T-cell (primary cell): Measurements from ENCODE around the gene P2RX1. TPM values are rescaled to one million over a fixed set of nuclear protein-coding genes. Genes with fewer than 3 reads are reported as not detected.

ENCODE experiments used
- ATAC-seq, 4 experiments: fragments of 200-7000 bp in 3 of 4; fragments of 150-1000 bp in 1 of 4; cut with Tn5 transposase; replicated peaks in 1 of 4; 1 replicate in 3 of 4; 2 replicates in 1 of 4; pipeline ENCODE4 v1.10.0; 2021; ENCODE audit warnings: moderate library complexity in 3 of 4, mild to moderate bottlenecking in 2 of 4, moderate number of reproducible peaks in 1 of 4
- CTCF ChIA-PET, 2 donors: fragments of 300-600 bp; sonication (Branson Sonifier 250); formaldehyde crosslinking; loops; one replicate each; lab custom pipeline; 2022; ENCODE audit warnings: antibody characterized with exemption in 2 of 2; lab: Charles Lee
- POLR2A ChIA-PET, 2 donors: fragments of 300-600 bp; sonication (Branson Sonifier 250); formaldehyde crosslinking; loops; one replicate each; lab custom pipeline; 2022; ENCODE audit warnings: antibody characterized with exemption in 2 of 2; lab: Charles Lee
- DNase-seq, 35 experiments: peaks; one replicate each; pipeline versions ENCODE4 v3.0.0 to v3.0.0-alpha.2; 2013 to 2023
- H3K27ac ChIP-seq: one replicate; pipeline ENCODE4 v1.5.1; 2013; ENCODE audit warnings: low read length
- H3K27me3 ChIP-seq, 2 experiments: replicated peaks in 1 of 2; 1 replicate in 1 of 2; 2 replicates in 1 of 2; pipeline versions ENCODE4 v1.6.1 to v1.7.0; 2013; ENCODE audit warnings: low read length in 1 of 2, mixed read lengths in 1 of 2; ENCODE audit not compliant: control insufficient read depth in 2 of 2, insufficient read depth in 2 of 2; ENCODE audit errors: extremely low read depth in 1 of 2
- H3K36me3 ChIP-seq, 2 donors: 1 replicate in 1 of 2; 2 replicates in 1 of 2; pipeline versions ENCODE4 v1.6.1 to v1.7.0; 2013; ENCODE audit warnings: low read length in 1 of 2; ENCODE audit not compliant: control insufficient read depth in 2 of 2, insufficient read depth in 1 of 2; ENCODE audit errors: extremely low read depth in 1 of 2
- H3K4me1 ChIP-seq, 2 experiments: 1 replicate in 1 of 2; 2 replicates in 1 of 2; pipeline versions ENCODE4 v1.6.1 to v1.7.0; 2013; ENCODE audit warnings: low read length in 2 of 2, mixed read lengths in 1 of 2; ENCODE audit not compliant: insufficient read depth in 2 of 2, control insufficient read depth in 1 of 2; ENCODE audit errors: extremely low read depth in 1 of 2
- H3K4me3 ChIP-seq, 2 donors: 1 replicate in 1 of 2; 2 replicates in 1 of 2; pipeline versions ENCODE4 v1.5.1 to v1.7.0; 2013; ENCODE audit warnings: mild to moderate bottlenecking in 2 of 2, low read length in 1 of 2, moderate library complexity in 1 of 2; ENCODE audit not compliant: control insufficient read depth in 1 of 2; ENCODE audit errors: extremely low read depth in 1 of 2
- H3K9me3 ChIP-seq: 2 replicates; pipeline ENCODE4 v1.7.0; 2013
- H3K27ac Mint-ChIP-seq, 2 donors: one replicate each; pipeline ENCODE4 v1.8.0; 2020 to 2021; ENCODE audit warnings: mild to moderate bottlenecking in 2 of 2, mixed read lengths in 2 of 2
- H3K27me3 Mint-ChIP-seq, 2 donors: one replicate each; pipeline ENCODE4 v1.8.0; 2021 to 2022; ENCODE audit warnings: mixed read lengths in 2 of 2
- H3K36me3 Mint-ChIP-seq: one replicate; pipeline ENCODE4 v1.8.0; 2021; ENCODE audit warnings: mixed read lengths
- H3K4me1 Mint-ChIP-seq, 3 donors: one replicate each; pipeline ENCODE4 v1.8.0; 2020 to 2022; ENCODE audit warnings: mixed read lengths in 3 of 3, mild to moderate bottlenecking in 1 of 3
- H3K4me3 Mint-ChIP-seq, 3 donors: one replicate each; pipeline ENCODE4 v1.8.0; 2020 to 2022; ENCODE audit warnings: mild to moderate bottlenecking in 3 of 3, mixed read lengths in 3 of 3, moderate library complexity in 3 of 3
- H3K9me3 Mint-ChIP-seq, 3 donors: one replicate each; pipeline ENCODE4 v1.8.0; 2020 to 2022; ENCODE audit warnings: mixed read lengths in 3 of 3
- whole genome bisulfite sequencing: methylation state at CpG from one replicate; pipeline ENCODE4 v1.1.5; 2013; ENCODE audit warnings: missing lambda C conversion rate; ENCODE audit not compliant: insufficient coverage; 5-methylcytosine and 5-hydroxymethylcytosine counted together
- total RNA-seq, 35 experiments: library from RNA in 6 of 35; stranded (reverse) in 6 of 35; fragments of 120-200 nt in 1 of 35; gene quantifications; one replicate each; pipeline versions ENCODE4 v1.2.1 to v1.2.4 and lab custom pipeline; 2013 to 2026

The P2RX1 gene
- total RNA-seq, 5 donors from 2014 or later (not counting 1 experiment from before 2014, with no cell fraction given), result 0.95 to 3.3 (median 1.2) TPM

DNA sequence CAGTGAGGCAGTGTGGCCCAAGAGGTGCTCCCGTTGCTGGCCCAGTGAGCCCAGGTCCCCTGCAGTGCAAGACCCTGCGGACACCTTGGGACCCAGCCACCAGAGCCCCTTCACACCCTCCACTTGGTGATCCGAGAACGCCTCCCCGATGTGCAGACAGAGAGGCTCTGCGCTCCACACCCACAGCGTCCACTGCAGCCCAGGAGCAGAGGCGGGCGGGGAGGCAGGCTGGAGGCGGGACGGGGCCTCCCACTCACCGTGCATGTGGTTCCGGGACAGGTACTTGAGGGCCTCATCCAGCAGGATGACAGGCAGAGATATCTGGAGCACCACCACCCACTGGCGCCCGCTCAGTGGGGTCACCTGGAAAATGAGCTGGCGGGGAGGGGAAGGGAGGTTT is 12.1 kb upstream of the P2RX1 start:
- H3K4me1 Mint-ChIP-seq, result no peaks in the 10 kb centered on the region
- H3K4me1 ChIP-seq, result no peaks in the 10 kb centered on the region
- WGBS, result 98% methylated on average over 9 of the region's 16 CpGs
- ATAC-seq (no peak), DNase-seq (no peak)
- POLR2A ChIA-PET, result interaction anchor here in 1 of 2 donors (0.5 kb wide), 1 partner anchor 12 kb away, joined by 3 read pairs; no protein-coding TSS in a partner anchor
- peaks cover 33 to 65% of the 10 kb centered on the region in 2 donors for H3K36me3 ChIP-seq
- no peak overlapping the region for H3K27ac Mint-ChIP-seq
- CTCF ChIA-PET, result no interaction called here
- no peak overlapping the region for H3K4me3 ChIP-seq
- H3K4me3 Mint-ChIP-seq, result no peak overlapping the region
- no peaks in the 10 kb centered on the region for H3K9me3 ChIP-seq
- H3K9me3 Mint-ChIP-seq, result no peaks in the 10 kb centered on the region
- no peaks in the 10 kb centered on the region for H3K27me3 ChIP-seq
- H3K27ac ChIP-seq, result no peak overlapping the region
- H3K36me3 Mint-ChIP-seq, result peaks cover 25% of the 10 kb centered on the region
- H3K27me3 Mint-ChIP-seq, result no peaks in the 10 kb centered on the region

DNA sequence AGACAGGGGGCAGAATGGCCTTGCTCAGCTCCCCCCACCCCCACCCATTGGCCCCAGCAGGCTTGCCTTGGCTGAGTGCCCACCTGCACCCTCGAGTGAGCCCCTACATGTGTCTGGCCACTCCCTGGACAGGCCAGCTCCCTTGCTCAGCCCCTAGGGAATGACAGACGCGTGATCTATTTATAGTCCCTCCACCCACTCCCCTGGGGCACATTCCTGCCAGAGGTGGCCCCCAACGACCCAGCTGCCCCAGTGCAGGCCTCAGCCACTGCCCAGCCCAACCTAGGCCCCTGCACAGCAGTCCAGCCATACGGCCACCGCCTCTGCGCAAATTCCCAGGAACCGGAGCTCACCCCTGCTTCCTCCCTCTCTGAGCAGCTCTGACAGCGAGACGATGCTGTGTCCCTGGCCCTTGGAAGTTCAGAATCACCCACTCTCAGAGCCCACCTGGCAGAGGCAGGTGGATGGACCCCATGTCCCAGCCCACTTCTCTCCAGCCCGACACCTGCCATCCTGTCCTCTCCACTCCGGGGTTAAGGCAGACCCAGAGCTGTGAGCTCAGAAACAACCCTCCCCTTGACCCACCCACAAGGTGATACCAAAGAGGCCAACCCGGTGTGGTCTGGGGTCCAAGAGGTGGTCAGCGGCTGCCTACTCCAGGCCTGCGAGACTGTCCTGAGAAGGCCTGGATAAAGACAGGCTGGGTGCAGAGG is 11.5 kb upstream of the P2RX1 start:
- ChIA-PET POLR2A (no interaction called here), CTCF (no interaction called here)
- Histone ChIP-seq H3K27ac (no peak overlapping the region), H3K4me3 (no peak overlapping the region), H3K9me3 (no peaks in the 10 kb centered on the region), H3K36me3 (peaks cover 33 to 64% of the 10 kb centered on the region in 2 donors), H3K4me1 (no peaks in the 10 kb centered on the region), H3K27me3 (no peaks in the 10 kb centered on the region)
- peaks cover 0 to under 1% (median 0%) of the 10 kb centered on the region in 3 donors for H3K4me1 Mint-ChIP-seq
- WGBS, result 93% methylated on average over 14 of the region's 15 CpGs
- H3K27me3 Mint-ChIP-seq, result no peaks in the 10 kb centered on the region
- ATAC-seq (no peak), DNase-seq (no peak)
- H3K36me3 Mint-ChIP-seq, result peaks cover 24% of the 10 kb centered on the region
- peak overlapping the region in 1 of 2 donors; percentile 28 for H3K27ac Mint-ChIP-seq
- H3K9me3 Mint-ChIP-seq, result no peaks in the 10 kb centered on the region
- H3K4me3 Mint-ChIP-seq, result no peak overlapping the region

DNA sequence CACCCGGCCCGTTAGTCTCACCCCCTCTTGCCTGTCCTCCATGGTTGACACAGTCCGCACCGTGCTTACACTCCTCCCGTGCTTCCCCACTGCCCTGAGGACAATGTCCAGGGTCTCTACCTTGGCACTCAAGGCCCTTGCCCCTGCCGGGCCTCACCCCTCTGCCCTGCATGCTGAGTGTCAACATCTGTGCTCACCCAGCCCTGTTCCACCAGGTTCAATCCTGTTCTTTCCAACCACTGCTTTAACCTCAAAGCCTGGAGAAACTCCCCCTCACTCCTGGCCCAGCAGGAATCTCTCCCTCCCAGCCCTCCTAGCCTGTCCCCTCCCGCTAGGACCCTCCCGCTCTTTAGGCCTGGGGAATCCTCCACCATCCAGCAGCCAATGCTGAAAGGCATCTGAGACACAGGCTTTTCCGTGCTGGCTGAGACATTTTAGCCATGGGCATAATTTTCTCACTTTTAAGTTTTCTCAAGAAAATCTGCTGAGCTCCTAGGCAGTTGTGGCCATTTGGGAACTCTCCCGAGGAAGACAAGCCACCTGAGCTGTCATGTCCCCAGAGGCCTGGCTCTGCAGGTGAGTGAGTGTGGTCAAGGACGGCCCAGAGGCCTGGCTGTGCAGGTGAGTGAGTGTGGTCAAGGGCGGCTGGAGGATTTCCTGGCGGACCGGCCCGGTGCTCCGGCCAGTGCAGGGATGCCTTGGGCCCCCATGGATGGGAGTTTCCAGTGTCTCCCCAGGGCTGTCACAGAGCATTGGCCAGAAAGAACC is 10.8 kb upstream of the P2RX1 start:
- no peaks in the 10 kb centered on the region for H3K27me3 ChIP-seq
- Mint-ChIP-seq H3K4me1 (peaks cover 0 to 4% (median 0%) of the 10 kb centered on the region in 3 donors), H3K36me3 (peaks cover 21% of the 10 kb centered on the region), H3K27ac (peak overlapping the region in 1 of 2 donors; percentile 11), H3K4me3 (no peak overlapping the region), H3K27me3 (no peaks in the 10 kb centered on the region), H3K9me3 (no peaks in the 10 kb centered on the region)
- H3K4me1 ChIP-seq, result no peaks in the 10 kb centered on the region
- ChIA-PET POLR2A (no interaction called here), CTCF (no interaction called here)
- no peaks in the 10 kb centered on the region for H3K9me3 ChIP-seq
- no peak for DNase-seq
- no peak overlapping the region for H3K4me3 ChIP-seq
- H3K36me3 ChIP-seq, result peaks cover 33 to 57% of the 10 kb centered on the region in 2 donors
- WGBS, result 94% methylated on average over 13 of the region's 16 CpGs
- no peak overlapping the region for H3K27ac ChIP-seq
- ATAC-seq, result no peak

DNA sequence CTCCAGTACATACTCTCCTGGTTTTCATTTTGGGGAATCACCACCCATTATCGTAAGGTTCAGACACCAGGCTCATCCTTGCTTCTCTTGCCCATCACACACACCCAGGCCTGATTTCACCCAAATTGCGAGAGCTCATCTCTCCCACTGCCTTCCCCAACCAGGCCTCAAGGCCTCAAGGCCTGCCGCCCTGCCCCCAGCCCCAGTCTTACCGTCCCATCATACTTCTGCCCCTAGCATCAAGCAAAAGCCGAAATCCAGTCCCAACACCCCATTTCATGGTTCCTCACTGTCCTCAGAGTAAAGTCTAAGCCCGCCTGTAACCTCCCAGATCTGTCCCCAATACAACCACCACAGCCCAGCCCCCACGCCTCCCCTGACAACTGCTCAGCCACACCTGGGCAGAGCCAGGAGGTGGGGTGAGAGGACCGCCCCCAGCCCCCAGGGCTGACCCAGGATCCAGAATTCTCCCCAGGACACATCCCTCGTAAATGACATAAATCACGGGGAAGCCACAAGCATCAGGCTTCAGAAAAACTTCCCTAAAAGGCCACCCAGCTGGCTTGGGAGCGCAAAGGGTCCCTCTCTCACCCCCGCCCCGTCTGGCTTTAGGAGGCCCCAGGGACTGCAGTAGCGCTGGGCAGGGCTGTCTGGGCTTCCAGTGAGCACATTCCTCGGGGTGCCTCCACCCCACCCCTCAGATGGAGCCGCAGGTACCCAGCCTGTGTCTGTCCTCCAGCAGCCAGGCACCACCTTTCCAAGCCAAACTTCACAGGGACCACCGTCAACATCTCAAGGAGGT is 9.6 kb upstream of the P2RX1 start:
- Histone ChIP-seq H3K36me3 (peaks cover 33 to 53% of the 10 kb centered on the region in 2 donors), H3K27ac (no peak overlapping the region)

DNA sequence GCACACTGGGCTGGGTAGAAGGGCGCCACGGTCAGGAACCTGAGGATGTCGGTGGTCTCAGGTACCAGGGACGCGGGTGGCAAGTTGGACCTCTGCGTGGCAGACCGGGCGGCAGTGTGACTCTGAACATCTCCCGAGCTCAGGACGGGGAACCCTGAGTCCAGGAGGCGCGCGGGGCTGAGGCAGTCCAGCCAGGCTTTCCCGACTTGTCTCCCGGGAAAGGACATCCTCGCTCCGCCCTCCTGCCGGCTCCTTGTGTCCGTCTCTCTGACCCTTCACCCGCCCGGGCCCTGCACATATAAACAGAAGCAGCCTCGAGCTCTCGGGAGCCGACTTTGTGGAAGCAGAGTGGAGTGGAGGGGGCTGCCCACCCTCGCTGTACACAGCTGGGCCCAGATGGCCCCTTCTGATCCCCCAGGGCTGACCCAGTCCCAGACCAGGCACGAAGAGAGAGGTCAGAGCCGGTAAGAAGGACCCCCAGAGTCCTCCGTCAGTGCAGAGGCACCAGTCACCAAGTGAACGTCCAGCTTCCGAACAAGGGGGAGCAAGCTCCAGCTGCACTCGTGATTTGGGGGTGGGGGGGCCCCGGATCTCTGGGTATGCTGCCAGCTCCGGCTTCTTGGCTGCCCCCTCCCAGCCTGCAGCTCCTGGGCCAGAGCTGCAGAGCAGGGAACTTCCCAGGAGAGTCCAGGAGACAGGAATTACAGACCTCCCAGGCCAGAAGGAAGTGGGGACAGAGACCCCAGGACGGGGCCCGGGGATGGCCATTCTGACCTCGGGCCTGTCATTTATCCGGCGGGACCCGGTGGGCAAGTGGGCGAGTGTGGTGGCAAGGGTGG is 8.5 kb upstream of the P2RX1 start:
- Histone ChIP-seq H3K27ac (no peak overlapping the region), H3K4me1 (no peaks in the 10 kb centered on the region), H3K9me3 (no peaks in the 10 kb centered on the region), H3K27me3 (no peaks in the 10 kb centered on the region), H3K36me3 (peaks cover 33 to 42% of the 10 kb centered on the region in 2 donors), H3K4me3 (no peak overlapping the region)
- ChIA-PET CTCF (no interaction called here), POLR2A (interaction anchor here (0.5 to 0.6 kb wide), 2 partner anchors 28 kb away, joined by 3 read pairs; no protein-coding TSS in a partner anchor)
- DNase-seq, result no peak
- Mint-ChIP-seq H3K27me3 (no peaks in the 10 kb centered on the region), H3K36me3 (peaks cover 14% of the 10 kb centered on the region), H3K27ac (no peak overlapping the region), H3K9me3 (no peaks in the 10 kb centered on the region), H3K4me3 (no peak overlapping the region), H3K4me1 (peaks cover 0 to 4% (median 0%) of the 10 kb centered on the region in 3 donors)
- 95% methylated on average over 33 of the region's 40 CpGs for WGBS
- ATAC-seq, result no peak

More for the DNA sequence above, 9.6 kb upstream of the P2RX1 start:
- H3K27me3 Mint-ChIP-seq, result no peaks in the 10 kb centered on the region
- H3K4me3 ChIP-seq, result no peak overlapping the region
- no peak overlapping the region for H3K27ac Mint-ChIP-seq
- H3K9me3 Mint-ChIP-seq, result no peaks in the 10 kb centered on the region
- no peak for DNase-seq
- no peaks in the 10 kb centered on the region for H3K27me3 ChIP-seq
- H3K4me1 ChIP-seq, result no peaks in the 10 kb centered on the region
- peaks cover 0 to 4% (median 0%) of the 10 kb centered on the region in 3 donors for H3K4me1 Mint-ChIP-seq
- ChIA-PET POLR2A (interaction anchor here (0.5 to 0.6 kb wide), 2 partner anchors 27 kb away, joined by 3 read pairs; no protein-coding TSS in a partner anchor), CTCF (no interaction called here)
- peaks cover 14% of the 10 kb centered on the region for H3K36me3 Mint-ChIP-seq
- ATAC-seq, result no peak
- H3K4me3 Mint-ChIP-seq, result no peak overlapping the region
- 95% methylated on average over 12 of the region's 17 CpGs for WGBS
- no peaks in the 10 kb centered on the region for H3K9me3 ChIP-seq
